Endometrial microvascular endothelial cells (primary cell): ENCODE results near the gene KCNC1. TPM values are rescaled to one million over a fixed set of nuclear protein-coding genes. Genes with fewer than 3 reads are reported as not detected.

Experiments used
- in situ Hi-C: cut with HindIII; loops from 2 replicates; pipeline ENCODE4 v1.10.0; 2017; ENCODE audit warnings: low sequenced_read_pairs, low pct_unique_long_range_greater_than_20kb; ENCODE audit errors: inconsistent ontology term
- total RNA-seq: library from RNA; depleted of rRNA; stranded (reverse); fragments of >200 nt; gene quantifications from one replicate; pipeline ENCODE4 v1.2.3, GENCODE V29; 2015; ENCODE audit errors: inconsistent ontology term

The KCNC1 gene
- total RNA-seq, 1 donor from 2014 or later, result not detected

GRCh38 chr11:17778352-17778751 is 43.8 kb downstream of the KCNC1 start:
- in situ Hi-C loops, result no loop called here

DNA sequence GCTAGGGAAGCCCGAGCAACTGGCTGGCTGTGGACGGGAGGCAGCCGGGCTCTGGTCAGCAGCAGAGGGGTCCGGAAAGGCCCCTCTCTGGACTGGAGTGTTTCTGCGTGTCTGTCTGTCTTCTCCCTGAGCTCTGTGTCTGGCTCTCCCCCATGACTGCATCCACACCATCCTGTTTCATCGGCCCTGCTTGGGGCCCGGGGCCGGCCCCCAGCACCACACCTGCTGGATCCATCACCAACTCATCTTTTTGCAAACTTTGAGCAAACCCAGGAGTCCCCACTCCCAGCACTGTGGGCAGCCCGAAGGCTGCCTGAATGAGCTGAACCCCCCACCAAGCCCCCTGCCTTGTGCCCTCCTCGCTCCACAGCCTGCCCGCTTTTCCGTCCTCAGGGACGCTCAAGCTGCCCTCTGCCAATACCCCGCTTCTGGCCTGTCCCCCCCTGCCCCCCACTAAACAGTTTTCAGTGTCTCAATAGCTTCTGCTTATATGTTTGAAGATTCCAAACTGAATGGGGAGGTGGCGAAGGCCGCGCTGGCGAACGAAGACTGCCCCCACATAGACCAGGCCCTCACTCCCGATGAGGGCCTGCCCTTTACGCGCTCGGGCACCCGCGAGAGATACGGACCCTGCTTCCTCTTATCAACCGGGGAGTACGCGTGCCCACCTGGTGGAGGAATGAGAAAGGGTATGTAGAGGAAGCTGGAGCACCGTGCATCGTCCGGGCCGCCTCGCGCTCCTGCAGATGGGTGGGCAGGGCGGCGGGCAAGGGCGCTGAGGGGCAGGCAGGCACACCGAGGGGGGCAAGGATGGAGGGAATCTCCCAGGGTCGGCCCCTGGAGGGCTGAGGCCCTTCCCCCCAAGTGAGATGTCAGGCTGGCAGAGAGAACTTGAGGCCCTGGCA is 44.6 kb downstream of the KCNC1 start:
- in situ Hi-C loops, result no loop called here

- in situ Hi-C loops, result no loop called here
These were observed 45.4 kb downstream of the KCNC1 start for GRCh38 chr11:17779861-17780594.

DNA sequence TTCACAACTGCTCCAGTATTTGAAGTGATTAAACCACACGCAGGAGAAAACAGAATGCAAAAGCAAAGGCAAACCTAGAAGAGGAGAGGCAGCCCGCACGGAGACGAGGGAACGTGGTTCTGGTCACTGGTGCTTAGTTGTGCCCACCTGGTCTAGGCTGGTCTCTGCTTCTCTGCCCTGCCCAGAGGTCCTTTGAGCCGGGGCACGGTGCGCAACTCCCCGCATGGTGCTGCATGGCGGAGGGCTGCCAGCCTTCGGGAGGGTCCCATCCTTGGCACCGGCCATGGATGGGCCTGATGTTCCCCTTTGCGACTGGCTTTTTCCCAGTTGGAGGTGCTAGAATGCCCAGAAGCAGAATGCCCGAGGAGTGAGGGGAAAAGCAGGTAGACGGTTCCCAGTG is 46.1 kb downstream of the KCNC1 start:
- in situ Hi-C loops, result no loop called here

GRCh38 chr11:17781221-17781620 is 46.6 kb downstream of the KCNC1 start:
- in situ Hi-C loops, result no loop called here

DNA sequence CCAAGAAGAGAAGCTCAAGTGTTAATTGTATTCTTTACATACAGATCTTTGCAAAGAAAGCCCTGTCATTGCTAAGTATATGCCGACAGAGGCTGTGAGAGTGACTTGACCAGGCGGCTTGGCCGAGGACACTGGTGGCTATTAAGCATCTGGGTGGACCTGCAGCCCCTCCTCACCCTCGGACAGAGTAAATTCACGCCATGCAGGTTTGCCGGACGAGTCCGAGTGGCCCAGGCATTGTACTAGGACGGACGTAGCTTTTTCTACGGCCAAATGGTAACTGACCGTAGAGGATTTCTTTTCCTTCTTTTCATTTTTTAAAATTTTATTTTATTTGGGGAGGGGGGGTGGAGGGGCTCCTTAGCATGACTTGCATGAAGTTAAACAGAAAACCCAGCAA is 47.0 kb downstream of the KCNC1 start:
- in situ Hi-C loops, result no loop called here

- in situ Hi-C loops, result no loop called here
These were observed 47.6 kb downstream of the KCNC1 start for GRCh38 chr11:17782145-17782544.

DNA sequence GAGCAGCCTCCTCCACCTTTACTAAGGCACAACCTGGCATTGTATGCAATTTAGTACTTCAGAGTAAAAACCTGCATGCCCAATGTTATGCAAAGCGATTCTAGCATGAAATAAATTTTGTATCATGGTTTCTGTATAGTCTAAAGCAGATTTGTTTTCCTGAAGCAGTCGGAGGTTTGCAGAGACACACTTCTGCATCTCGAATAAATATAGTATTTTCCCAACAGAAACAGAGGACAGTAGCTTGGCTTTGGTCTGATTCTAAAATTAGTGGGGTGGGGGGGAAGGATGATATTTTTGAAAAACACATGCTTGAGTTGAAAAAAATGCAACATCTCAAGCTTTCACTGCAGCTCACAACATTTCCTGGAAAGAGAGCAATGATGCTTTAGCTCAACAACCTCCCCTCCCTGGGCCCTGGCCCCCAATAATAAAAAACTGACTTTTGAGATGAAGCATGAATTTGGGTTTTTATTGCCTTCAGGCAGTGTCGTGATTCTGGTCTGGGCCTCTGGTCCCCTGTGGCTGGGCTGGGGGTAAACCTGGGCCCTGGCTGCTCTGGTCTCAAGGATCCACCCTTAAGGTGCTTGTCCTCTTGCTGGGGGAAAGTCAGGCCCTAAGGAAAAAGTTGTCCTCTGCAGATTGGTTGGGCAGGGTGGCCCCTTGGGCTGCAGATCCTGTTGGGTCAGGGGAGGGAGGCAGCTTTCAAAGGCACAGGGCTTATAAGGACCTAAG is 48.2 kb downstream of the KCNC1 start:
- in situ Hi-C loops, result no loop called here

DNA sequence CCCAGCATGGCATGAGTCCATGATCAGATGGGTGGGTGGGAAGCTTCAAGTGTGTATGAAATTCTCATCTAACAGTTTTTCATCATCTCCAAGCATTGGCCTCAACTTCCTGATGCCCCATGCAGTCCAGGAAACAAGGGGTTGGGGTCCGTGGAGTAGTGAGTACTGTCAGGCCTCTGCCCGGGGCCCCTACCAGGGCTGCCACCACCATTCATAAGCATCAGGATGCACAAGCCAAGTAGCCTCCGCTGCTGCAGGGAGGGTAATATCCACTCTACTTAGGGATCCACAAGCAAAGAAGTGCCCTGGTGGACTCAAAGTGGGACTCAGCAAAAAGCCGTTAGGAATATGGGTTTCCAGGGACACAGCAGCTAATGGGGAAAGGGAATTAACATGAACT is 49.3 kb downstream of the KCNC1 start:
- in situ Hi-C loops, result no loop called here

DNA sequence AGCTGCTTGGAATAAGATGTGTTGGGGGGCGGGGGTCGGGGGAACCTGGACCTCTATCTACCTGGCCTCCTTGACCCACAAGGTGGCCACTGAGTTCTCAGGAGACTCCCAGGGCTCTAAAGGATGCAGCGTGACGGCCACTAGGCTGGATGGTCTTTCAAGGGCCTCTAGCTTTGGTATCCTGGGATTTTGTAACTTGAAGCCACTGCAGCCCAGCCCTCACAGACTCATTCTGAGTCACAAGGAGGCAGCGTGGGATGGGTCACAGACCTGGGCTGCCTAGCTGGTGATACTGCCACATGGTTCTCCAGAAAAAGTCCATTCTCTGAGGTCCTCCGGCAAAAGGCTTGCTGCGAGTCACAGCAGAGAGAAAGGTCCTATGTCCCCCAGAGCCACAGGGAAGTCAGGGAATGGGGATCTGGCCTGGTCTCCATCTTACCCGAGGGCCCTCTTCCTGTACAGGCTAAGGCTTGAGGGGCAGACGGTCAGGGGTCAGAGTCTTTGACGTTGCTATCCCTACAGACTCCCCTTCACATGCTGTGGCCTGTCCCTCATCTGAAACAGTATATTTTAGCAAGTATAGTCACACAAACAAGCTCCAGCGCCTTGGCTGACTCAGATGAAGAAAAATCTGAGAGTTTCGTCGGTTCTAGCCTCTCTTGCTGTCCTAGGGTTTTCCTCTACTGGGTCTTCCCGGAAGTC is 52.4 kb downstream of the KCNC1 start:
- in situ Hi-C loops, result no loop called here

GRCh38 chr11:17788084-17788483 is 53.5 kb downstream of the KCNC1 start:
- in situ Hi-C loops, result no loop called here

DNA sequence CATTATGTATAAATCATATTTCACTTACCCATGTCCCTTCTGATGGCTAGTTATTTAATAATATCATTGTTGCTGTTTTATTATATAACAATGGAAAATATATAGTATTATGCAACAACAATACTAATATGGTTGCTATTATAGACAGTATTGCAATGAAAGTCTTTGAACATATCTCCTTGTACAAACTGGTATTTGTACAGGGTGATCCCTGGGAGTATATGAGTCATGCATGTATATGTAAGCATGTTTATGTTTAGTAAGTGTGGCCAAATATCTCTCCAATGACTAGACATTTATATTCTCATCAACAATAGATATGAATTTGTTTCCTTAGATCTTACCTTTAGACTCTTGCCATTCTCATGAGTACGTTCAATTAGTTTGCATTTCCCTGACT is 55.9 kb downstream of the KCNC1 start:
- in situ Hi-C loops, result no loop called here

- in situ Hi-C loops, result no loop called here
These were observed 56.6 kb downstream of the KCNC1 start for GRCh38 chr11:17791144-17791543.

DNA sequence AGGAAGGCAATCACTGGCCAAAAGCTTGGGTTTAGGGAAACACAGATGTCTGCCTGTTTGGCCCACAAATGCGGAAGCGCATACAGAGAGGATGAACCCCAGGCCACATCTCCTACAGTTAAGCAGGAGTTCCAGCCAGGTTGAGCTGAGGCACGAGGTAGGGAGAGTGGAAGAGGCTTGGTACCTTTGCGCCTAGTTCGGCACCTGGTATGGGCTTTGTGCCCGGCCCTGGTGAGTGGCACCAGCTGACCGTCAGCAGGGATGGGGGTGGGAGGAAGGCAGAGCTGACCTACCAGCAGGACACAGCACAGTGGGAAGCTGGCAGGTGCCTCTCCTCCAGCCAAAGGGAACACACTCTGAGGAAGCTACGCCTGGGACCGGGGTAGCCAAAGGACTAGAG is 57.6 kb downstream of the KCNC1 start:
- in situ Hi-C loops, result no loop called here

GRCh38 chr11:17793642-17794170 is 59.1 kb downstream of the KCNC1 start:
- in situ Hi-C loops, result no loop called here

- in situ Hi-C loops, result no loop called here
These were observed 60.4 kb downstream of the KCNC1 start for GRCh38 chr11:17794981-17795380.

DNA sequence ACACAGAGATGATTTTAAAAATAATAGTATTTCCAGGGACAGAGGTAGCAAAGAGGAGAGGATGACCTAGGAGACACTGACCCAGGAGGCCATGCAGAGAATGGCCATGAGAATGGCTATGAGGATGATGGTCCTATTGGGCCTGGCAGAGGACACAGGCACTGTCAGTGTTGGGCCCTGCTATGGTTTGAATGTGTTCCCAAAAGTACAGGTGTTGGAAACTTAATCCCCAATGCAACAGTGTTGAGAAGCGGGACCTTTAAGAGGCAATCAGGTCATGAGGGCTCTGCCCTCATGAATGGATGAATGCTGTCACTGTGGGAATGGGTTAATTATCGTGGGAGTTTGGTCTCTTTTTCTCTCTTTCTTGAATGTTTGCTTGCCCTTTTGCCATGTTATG is 61.6 kb downstream of the KCNC1 start:
- in situ Hi-C loops, result no loop called here

GRCh38 chr11:17798253-17798652 is 63.7 kb downstream of the KCNC1 start:
- in situ Hi-C loops, result no loop called here

- in situ Hi-C loops, result no loop called here
These were observed 64.1 kb downstream of the KCNC1 start for GRCh38 chr11:17798716-17799115.
